Posterior vena cava (tissue), 2 donors: Measurements from ENCODE around the gene PYCARD. TPM values are rescaled to one million over a fixed set of nuclear protein-coding genes. Genes with fewer than 3 reads are reported as not detected.

Experiments
- DNase-seq: peaks from one replicate; pipeline ENCODE4 v3.0.0-alpha.2; 2020; ENCODE audit warnings: low spot score
- intact Hi-C, 2 donors: fragments of 100-400 bp; cut with DNase I; formaldehyde crosslinking; loops; one replicate each; pipeline versions ENCODE4 v1.14.1 to v1.14.2; 2022 to 2023
- total RNA-seq, 2 donors: library from RNA; stranded (reverse); fragmentation: NEBNext Ultra II Directional; extraction: Animal tissue kit (Norgen Biotek cat#: 25700); gene quantifications; one replicate each; pipeline ENCODE4 v1.2.1, GENCODE V29; 2021
- donor health status: DM: yes; HTN: yes; CAD: no.
- donor health status: DM: yes; HTN: yes; CAD: no.

PYCARD gene
- total RNA-seq, 2 donors from 2014 or later = 13.0 to 23.9 TPM

- peak; percentile 98 for DNase-seq
- intact Hi-C loops = loop anchor here (10.0 kb wide), 2 partner anchors 265 to 515 kb away; partner anchors contain the start of gene ZNF843 (in 2 of the 2)
These were observed 22.7 kb downstream of the PYCARD start, which contains the start of gene FUS for GRCh38 chr16:31179747-31180459. TSS of gene FUS (plus strand) at chr16:31180139. CDS start at chr16:31180215, 76 bp downstream.

- intact Hi-C loops = loop anchor here (10.0 kb wide), 2 partner anchors 266 to 514 kb away; partner anchors contain the start of gene ZNF843 (in 1 of the 2)
- DNase-seq = no peak
These were observed 23.3 kb downstream of the PYCARD start for GRCh38 chr16:31179219-31179746.

- intact Hi-C loops = loop anchor here (10.0 kb wide), 2 partner anchors 268 to 512 kb away; partner anchors contain the start of gene ZNF843 (in 1 of the 2)
- peak; percentile 41 for DNase-seq
These were observed 25.4 kb downstream of the PYCARD start for GRCh38 chr16:31177136-31177535.

GRCh38 chr16:31170048-31170447 lies 32.5 kb downstream of the PYCARD start:
- DNase-seq = peak; percentile 5

GRCh38 chr16:31168848-31169247 lies 33.7 kb downstream of the PYCARD start:
- no peak for DNase-seq
- intact Hi-C loops = no loop called here

More at GRCh38 chr16:31170048-31170447, 32.5 kb downstream of the PYCARD start:
- intact Hi-C loops = loop anchor here (10.0 kb wide), 2 partner anchors 275 to 505 kb away; partner anchors contain the start of gene ZNF843 (in 1 of the 2)

- intact Hi-C loops = no loop called here
These were observed 35.2 kb downstream of the PYCARD start for GRCh38 chr16:31167315-31167714.

GRCh38 chr16:31157136-31157535 lies 45.4 kb downstream of the PYCARD start:
- peak; percentile 83 for DNase-seq
- intact Hi-C loops = no loop called here

More at GRCh38 chr16:31167315-31167714, 35.2 kb downstream of the PYCARD start:
- no peak for DNase-seq

Other genes with a start within 250 kb of the PYCARD start
- 10 to 100 TPM; 11.8 to 17.7 TPM for gene SETD1A, start 245.0 kb downstream of the PYCARD start, total RNA-seq
- 10 to 100 TPM; 38.5 to 39.2 TPM for gene HSD3B7, start 217.6 kb downstream of the PYCARD start, total RNA-seq
- gene STX1B, start 192.1 kb downstream of the PYCARD start, total RNA-seq = 1 to 10 TPM in 1 of 2 donors, under 1 TPM in 1; 0.95 to 1.1 TPM
- 10 to 100 TPM; 54.4 to 75.4 TPM for gene STX4, start 169.2 kb downstream of the PYCARD start, total RNA-seq
- gene ZNF668, start 128.5 kb downstream of the PYCARD start, total RNA-seq = 10 to 100 TPM; 12.1 to 14.6 TPM
- gene ZNF646, start 128.3 kb downstream of the PYCARD start, total RNA-seq = 10 to 100 TPM; 10.1 to 11.7 TPM
- gene PRSS53, start 113.8 kb downstream of the PYCARD start, total RNA-seq = 1 to 10 TPM; 1.5 to 3.5 TPM
- gene VKORC1, start 108.0 kb downstream of the PYCARD start, total RNA-seq = 100 to 1,000 TPM in 1 of 2 donors, 10 to 100 TPM in 1; 77.8 to 113 TPM
- 10 to 100 TPM; 29.8 to 30.6 TPM for gene BCKDK, start 94.4 kb downstream of the PYCARD start, total RNA-seq
- gene KAT8, start 85.1 kb downstream of the PYCARD start, total RNA-seq = 10 to 100 TPM; 49.9 to 51.3 TPM
- under 1 TPM in 1 of 2 donors, not detected in 1; 0.23 TPM for gene PRSS8, start 67.0 kb downstream of the PYCARD start, total RNA-seq
- 1 to 10 TPM; 2.9 to 5.2 TPM for gene PRSS36, start 52.7 kb downstream of the PYCARD start, total RNA-seq
- gene FUS, start 22.6 kb downstream of the PYCARD start, total RNA-seq = 100 to 1,000 TPM; 168 to 208 TPM
- under 1 TPM; 0.05 to 0.10 TPM for gene TRIM72, start 11.4 kb upstream of the PYCARD start, total RNA-seq
- not detected for gene PYDC1, start 14.4 kb upstream of the PYCARD start, total RNA-seq
- gene ITGAM, start 57.2 kb upstream of the PYCARD start, total RNA-seq = 10 to 100 TPM; 12.3 to 35.7 TPM
- 10 to 100 TPM; 13.4 to 15.2 TPM for gene ITGAX, start 152.4 kb upstream of the PYCARD start, total RNA-seq
- under 1 TPM in 1 of 2 donors, not detected in 1; 0.24 TPM for gene ITGAD, start 190.6 kb upstream of the PYCARD start, total RNA-seq
- gene COX6A2, start 225.6 kb upstream of the PYCARD start, total RNA-seq = 1 to 10 TPM; 1.1 to 1.5 TPM
- 1 to 10 TPM; 1.0 to 1.9 TPM for gene ZNF843, start 240.0 kb upstream of the PYCARD start, total RNA-seq